Measurements from ENCODE around the gene HNRNPUL1.
A peak's percentile ranks its signal among the peaks of the same experiment; 100 is the strongest.

HNRNPUL1 gene

GRCh38 chr19:41324231-41324702, 60.1 kb downstream of the HNRNPUL1 start:
- H3K9me3 ChIP-seq (ENCODE audit: control insufficient read depth, low read length) = no peaks in the 10 kb centered on the region
- H3K9ac ChIP-seq (ENCODE audit: low read length) = peak overlapping the region; percentile 80
- peak; percentile 40 for DNase-seq (ENCODE audit: low read depth)
- peak overlapping the region; percentile 53 for H3K4me3 ChIP-seq (ENCODE audit: low read length)
- H3K27me3 ChIP-seq (replicated peaks; ENCODE audit: control insufficient read depth, insufficient read depth, low read length) = no peaks in the 10 kb centered on the region
- H3K4me1 ChIP-seq (ENCODE audit: control insufficient read depth, insufficient read depth, low read length) = peaks cover 52% of the 10 kb centered on the region
- peaks cover 26% of the 10 kb centered on the region for H3K36me3 ChIP-seq (ENCODE audit: control insufficient read depth, insufficient read depth, low read length, severe bottlenecking)

- Histone ChIP-seq H3K4me1 (ENCODE audit: control insufficient read depth, insufficient read depth, low read length) (peaks cover 52% of the 10 kb centered on the region), H3K27me3 (replicated peaks; ENCODE audit: control insufficient read depth, insufficient read depth, low read length) (no peaks in the 10 kb centered on the region), H3K36me3 (ENCODE audit: control insufficient read depth, insufficient read depth, low read length, severe bottlenecking) (peaks cover 19% of the 10 kb centered on the region), H3K4me3 (ENCODE audit: low read length) (no peak overlapping the region), H3K9me3 (ENCODE audit: control insufficient read depth, low read length) (no peaks in the 10 kb centered on the region), H3K9ac (ENCODE audit: low read length) (peak overlapping the region; percentile 80)
- DNase-seq (ENCODE audit: low read depth) = peak; percentile 71
These were observed 60.9 kb downstream of the HNRNPUL1 start for GRCh38 chr19:41324921-41325639.

- peaks cover 52% of the 10 kb centered on the region for H3K4me1 ChIP-seq (ENCODE audit: control insufficient read depth, insufficient read depth, low read length)
- peaks cover 15% of the 10 kb centered on the region for H3K36me3 ChIP-seq (ENCODE audit: control insufficient read depth, insufficient read depth, low read length, severe bottlenecking)
- H3K27me3 ChIP-seq (replicated peaks; ENCODE audit: control insufficient read depth, insufficient read depth, low read length) = no peaks in the 10 kb centered on the region
- no peak for DNase-seq (ENCODE audit: low read depth)
- no peaks in the 10 kb centered on the region for H3K9me3 ChIP-seq (ENCODE audit: control insufficient read depth, low read length)
- peak overlapping the region; percentile 16 for H3K9ac ChIP-seq (ENCODE audit: low read length)
- H3K4me3 ChIP-seq (ENCODE audit: low read length) = no peak overlapping the region
These were observed 61.4 kb downstream of the HNRNPUL1 start for GRCh38 chr19:41325640-41325946.

GRCh38 chr19:41325947-41326706, 62.0 kb downstream of the HNRNPUL1 start:
- Histone ChIP-seq H3K4me3 (ENCODE audit: low read length) (no peak overlapping the region), H3K9me3 (ENCODE audit: control insufficient read depth, low read length) (no peaks in the 10 kb centered on the region), H3K4me1 (ENCODE audit: control insufficient read depth, insufficient read depth, low read length) (peaks cover 52% of the 10 kb centered on the region), H3K36me3 (ENCODE audit: control insufficient read depth, insufficient read depth, low read length, severe bottlenecking) (peaks cover 10% of the 10 kb centered on the region), H3K27me3 (replicated peaks; ENCODE audit: control insufficient read depth, insufficient read depth, low read length) (no peaks in the 10 kb centered on the region), H3K9ac (ENCODE audit: low read length) (peak overlapping the region; percentile 16)
- DNase-seq (ENCODE audit: low read depth) = peak; percentile 55

- H3K4me1 ChIP-seq (ENCODE audit: control insufficient read depth, insufficient read depth, low read length) = peaks cover 42% of the 10 kb centered on the region
- H3K9ac ChIP-seq (ENCODE audit: low read length) = peak overlapping the region; percentile 11
- no peaks in the 10 kb centered on the region for H3K27me3 ChIP-seq (replicated peaks; ENCODE audit: control insufficient read depth, insufficient read depth, low read length)
- H3K4me3 ChIP-seq (ENCODE audit: low read length) = no peak overlapping the region
- peaks cover 14% of the 10 kb centered on the region for H3K36me3 ChIP-seq (ENCODE audit: control insufficient read depth, insufficient read depth, low read length, severe bottlenecking)
- no peaks in the 10 kb centered on the region for H3K9me3 ChIP-seq (ENCODE audit: control insufficient read depth, low read length)
- DNase-seq (ENCODE audit: low read depth) = no peak
These were observed 63.0 kb downstream of the HNRNPUL1 start for GRCh38 chr19:41327076-41327575.

- Histone ChIP-seq H3K36me3 (ENCODE audit: control insufficient read depth, insufficient read depth, low read length, severe bottlenecking) (peaks cover 14% of the 10 kb centered on the region), H3K4me1 (ENCODE audit: control insufficient read depth, insufficient read depth, low read length) (peaks cover 37% of the 10 kb centered on the region), H3K27me3 (replicated peaks; ENCODE audit: control insufficient read depth, insufficient read depth, low read length) (no peaks in the 10 kb centered on the region), H3K9ac (ENCODE audit: low read length) (peak overlapping the region; percentile 11), H3K4me3 (ENCODE audit: low read length) (no peak overlapping the region), H3K9me3 (ENCODE audit: control insufficient read depth, low read length) (no peaks in the 10 kb centered on the region)
- no peak for DNase-seq (ENCODE audit: low read depth)
These were observed 63.5 kb downstream of the HNRNPUL1 start for GRCh38 chr19:41327576-41328156.

- H3K27me3 ChIP-seq (replicated peaks; ENCODE audit: control insufficient read depth, insufficient read depth, low read length) = no peaks in the 10 kb centered on the region
- H3K9me3 ChIP-seq (ENCODE audit: control insufficient read depth, low read length) = no peaks in the 10 kb centered on the region
- DNase-seq (ENCODE audit: low read depth) = no peak
- peaks cover 31% of the 10 kb centered on the region for H3K4me1 ChIP-seq (ENCODE audit: control insufficient read depth, insufficient read depth, low read length)
- H3K4me3 ChIP-seq (ENCODE audit: low read length) = no peak overlapping the region
- H3K36me3 ChIP-seq (ENCODE audit: control insufficient read depth, insufficient read depth, low read length, severe bottlenecking) = peaks cover 14% of the 10 kb centered on the region
- H3K9ac ChIP-seq (ENCODE audit: low read length) = no peak overlapping the region
These were observed 64.1 kb downstream of the HNRNPUL1 start for GRCh38 chr19:41328157-41328841.

- no peaks in the 10 kb centered on the region for H3K27me3 ChIP-seq (replicated peaks; ENCODE audit: control insufficient read depth, insufficient read depth, low read length)
- H3K36me3 ChIP-seq (ENCODE audit: control insufficient read depth, insufficient read depth, low read length, severe bottlenecking) = peaks cover 14% of the 10 kb centered on the region
- DNase-seq (ENCODE audit: low read depth) = no peak
- no peak overlapping the region for H3K9ac ChIP-seq (ENCODE audit: low read length)
- no peaks in the 10 kb centered on the region for H3K9me3 ChIP-seq (ENCODE audit: control insufficient read depth, low read length)
- H3K4me1 ChIP-seq (ENCODE audit: control insufficient read depth, insufficient read depth, low read length) = peaks cover 25% of the 10 kb centered on the region
- H3K4me3 ChIP-seq (ENCODE audit: low read length) = no peak overlapping the region
These were observed 64.7 kb downstream of the HNRNPUL1 start for GRCh38 chr19:41328842-41329225.

GRCh38 chr19:41330481-41330880, 66.3 kb downstream of the HNRNPUL1 start:
- Histone ChIP-seq H3K27me3 (replicated peaks; ENCODE audit: control insufficient read depth, insufficient read depth, low read length) (no peaks in the 10 kb centered on the region), H3K4me1 (ENCODE audit: control insufficient read depth, insufficient read depth, low read length) (peaks cover 12% of the 10 kb centered on the region), H3K4me3 (ENCODE audit: low read length) (no peak overlapping the region), H3K9me3 (ENCODE audit: control insufficient read depth, low read length) (no peaks in the 10 kb centered on the region), H3K9ac (ENCODE audit: low read length) (no peak overlapping the region), H3K36me3 (ENCODE audit: control insufficient read depth, insufficient read depth, low read length, severe bottlenecking) (peaks cover 17% of the 10 kb centered on the region)
- no peak for DNase-seq (ENCODE audit: low read depth)

GRCh38 chr19:41330946-41331678, 66.9 kb downstream of the HNRNPUL1 start:
- Histone ChIP-seq H3K4me1 (ENCODE audit: control insufficient read depth, insufficient read depth, low read length) (peaks cover 6% of the 10 kb centered on the region), H3K27me3 (replicated peaks; ENCODE audit: control insufficient read depth, insufficient read depth, low read length) (no peaks in the 10 kb centered on the region), H3K4me3 (ENCODE audit: low read length) (no peak overlapping the region), H3K9ac (ENCODE audit: low read length) (no peak overlapping the region), H3K9me3 (ENCODE audit: control insufficient read depth, low read length) (no peaks in the 10 kb centered on the region), H3K36me3 (ENCODE audit: control insufficient read depth, insufficient read depth, low read length, severe bottlenecking) (peaks cover 17% of the 10 kb centered on the region)
- DNase-seq (ENCODE audit: low read depth) = no peak
